ENCODE data around the gene RSBN1L. TPM values are rescaled to one million over a fixed set of nuclear protein-coding genes. Genes with fewer than 3 reads are reported as not detected.

Gene RSBN1L
- total RNA-seq, 4 donors from 2014 or later, result 30.6 to 43.9 (median 36.9) TPM

GRCh38 chr7:77812290-77812685 lies 116.0 kb downstream of the RSBN1L start:
- no peaks in the 10 kb centered on the region for H3K27me3 ChIP-seq
- H3K27ac ChIP-seq, result no peak overlapping the region
- intact Hi-C loops (cut with DNase I), result no loop called here
- WGBS, 2 donors, result 95 to 100% methylated on average over 1 of the region's 1 CpG
- H3K4me1 ChIP-seq, result no peaks in the 10 kb centered on the region
- no peaks in the 10 kb centered on the region for H3K36me3 ChIP-seq
- TF ChIP-seq CTCF (IDR thresholded peaks at IDR 0.05) (no peak), POLR2A (IDR thresholded peaks at IDR 0.05) (no peak)
- no peak overlapping the region for H3K4me3 ChIP-seq (replicated peaks in 1 of 3)
- no peak for DNase-seq
- H3K9me3 ChIP-seq, result no peaks in the 10 kb centered on the region

- no peak overlapping the region for H3K27ac ChIP-seq
- intact Hi-C loops (cut with DNase I), result no loop called here
- no peaks in the 10 kb centered on the region for H3K4me1 ChIP-seq
- TF ChIP-seq POLR2A (IDR thresholded peaks at IDR 0.05), result no peak
- H3K27me3 ChIP-seq, result no peaks in the 10 kb centered on the region
- DNase-seq, result no peak
- no peaks in the 10 kb centered on the region for H3K9me3 ChIP-seq
- WGBS, 2 donors, result 88 to 95% methylated on average over 2 of the region's 2 CpGs
- no peak overlapping the region for H3K4me3 ChIP-seq (replicated peaks in 1 of 3)
- H3K36me3 ChIP-seq, result no peaks in the 10 kb centered on the region
Observed at GRCh38 chr7:77813180-77813579, 116.9 kb downstream of the RSBN1L start.

- Histone ChIP-seq H3K27me3 (no peaks in the 10 kb centered on the region), H3K4me3 (replicated peaks in 1 of 3) (no peak overlapping the region), H3K27ac (no peak overlapping the region), H3K36me3 (no peaks in the 10 kb centered on the region), H3K9me3 (no peaks in the 10 kb centered on the region), H3K4me1 (no peaks in the 10 kb centered on the region)
- DNase-seq, result no peak
- intact Hi-C loops (cut with DNase I), result no loop called here
- no peak for TF ChIP-seq CTCF (IDR thresholded peaks at IDR 0.05)
- no peak for TF ChIP-seq POLR2A (IDR thresholded peaks at IDR 0.05)
Observed at GRCh38 chr7:77819021-77819420, 122.8 kb downstream of the RSBN1L start.

GRCh38 chr7:77820967-77821366 lies 124.7 kb downstream of the RSBN1L start:
- no peak for DNase-seq
- Histone ChIP-seq H3K4me3 (replicated peaks in 1 of 3) (no peak overlapping the region), H3K9me3 (no peaks in the 10 kb centered on the region), H3K27ac (no peak overlapping the region), H3K4me1 (no peaks in the 10 kb centered on the region), H3K27me3 (no peaks in the 10 kb centered on the region), H3K36me3 (no peaks in the 10 kb centered on the region)
- 97 to 98% methylated on average over 2 of the region's 2 CpGs for WGBS, 2 donors
- intact Hi-C loops (cut with DNase I), result no loop called here
- TF ChIP-seq CTCF (IDR thresholded peaks at IDR 0.05) (no peak), POLR2A (IDR thresholded peaks at IDR 0.05) (no peak)

GRCh38 chr7:77822269-77822668 lies 126.0 kb downstream of the RSBN1L start:
- Histone ChIP-seq H3K4me1 (no peaks in the 10 kb centered on the region), H3K27me3 (no peaks in the 10 kb centered on the region), H3K36me3 (no peaks in the 10 kb centered on the region), H3K4me3 (replicated peaks in 1 of 3) (no peak overlapping the region), H3K27ac (no peak overlapping the region), H3K9me3 (no peaks in the 10 kb centered on the region)
- 100% methylated on average over 1 of the region's 1 CpG; no CpG with 5 or more reads in 1 of the 2 donors for WGBS, 2 donors
- DNase-seq, result no peak
- TF ChIP-seq POLR2A (IDR thresholded peaks at IDR 0.05), result no peak
- TF ChIP-seq CTCF (IDR thresholded peaks at IDR 0.05), result no peak
- intact Hi-C loops (cut with DNase I), result no loop called here

- no peaks in the 10 kb centered on the region for H3K36me3 ChIP-seq
- 91 to 96% methylated on average over 2 of the region's 2 CpGs for WGBS, 2 donors
- H3K4me1 ChIP-seq, result no peaks in the 10 kb centered on the region
- no peaks in the 10 kb centered on the region for H3K9me3 ChIP-seq
- H3K4me3 ChIP-seq (replicated peaks in 1 of 3), result no peak overlapping the region
- TF ChIP-seq CTCF (IDR thresholded peaks at IDR 0.05) (no peak), POLR2A (IDR thresholded peaks at IDR 0.05) (no peak)
- H3K27me3 ChIP-seq, result no peaks in the 10 kb centered on the region
- DNase-seq, result no peak
- intact Hi-C loops (cut with DNase I), result no loop called here
- no peak overlapping the region for H3K27ac ChIP-seq
Observed at GRCh38 chr7:77823787-77824186, 127.5 kb downstream of the RSBN1L start.

Data from thyroid gland (tissue), 4 donors.